Erythroblast (primary cell): ENCODE results near the gene SLC39A7.

Experiments used
- GATA1 ChIP-seq: IDR thresholded peaks from 2 replicates; pipeline ENCODE4 v1.6.1; 2011; ENCODE audit warnings: low read depth, mild to moderate bottlenecking, control low read depth, low read length, moderate library complexity
- POLR2A ChIP-seq: IDR thresholded peaks from 2 replicates; pipeline ENCODE4 v1.6.1; 2011; ENCODE audit warnings: mild to moderate bottlenecking, low read length

- TF ChIP-seq POLR2A (no peak), GATA1 (no peak)
Measured at GRCh38 chr6:33195304-33196165, 5.1 kb upstream of the SLC39A7 start.
